HG03439 (cell line): Measurements from ENCODE around the gene NCF1.
A peak's percentile ranks its signal among the peaks of the same experiment; 100 is the strongest.
"Not testable (repeated sequence)": the region's sequence is repeated elsewhere in the genome, so short reads cannot be mapped to it uniquely, and the experiment has no call there.

ENCODE experiments used
- ATAC-seq: cut with Tn5 transposase; IDR thresholded peaks from one replicate; pipeline ENCODE4 v1.9.1; 2021; ENCODE audit warnings: mild to moderate bottlenecking, moderate library complexity; ENCODE audit not compliant: unreplicated experiment

The NCF1 gene

GRCh38 chr7:74783595-74783994, 9.8 kb downstream of the NCF1 start:
- not testable (repeated sequence) for ATAC-seq

DNA sequence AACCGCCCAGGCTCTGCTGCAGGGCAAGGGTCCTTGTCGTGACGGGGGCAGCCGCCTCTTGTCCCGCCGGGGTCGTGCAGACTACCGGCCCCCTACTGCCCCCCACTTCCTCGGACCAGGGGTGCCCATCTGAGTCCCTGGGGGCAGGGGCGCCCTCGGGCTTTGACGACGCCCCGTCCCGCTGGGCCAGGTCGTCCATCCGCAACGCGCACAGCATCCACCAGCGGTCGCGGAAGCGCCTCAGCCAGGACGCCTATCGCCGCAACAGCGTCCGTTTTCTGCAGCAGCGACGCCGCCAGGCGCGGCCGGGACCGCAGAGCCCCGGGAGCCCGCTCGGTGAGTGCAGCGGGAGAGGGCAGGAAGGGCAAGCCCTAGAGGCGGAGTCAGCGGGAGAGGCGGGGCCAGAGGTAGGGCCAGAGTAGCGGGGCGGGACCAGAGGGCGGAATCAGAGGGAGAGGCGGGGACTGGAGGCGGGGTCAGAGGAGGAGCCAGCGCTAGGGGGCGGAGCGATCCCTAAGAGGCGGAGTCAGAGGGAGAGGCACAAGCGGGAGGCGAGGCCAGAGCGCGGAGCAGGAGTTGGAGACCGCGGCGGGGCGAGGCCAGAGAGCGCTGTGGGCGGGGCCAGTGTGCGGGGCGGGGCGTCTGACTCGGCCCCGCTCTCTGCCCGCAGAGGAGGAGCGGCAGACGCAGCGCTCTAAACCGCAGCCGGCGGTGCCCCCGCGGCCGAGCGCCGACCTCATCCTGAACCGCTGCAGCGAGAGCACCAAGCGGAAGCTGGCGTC, 14.7 kb downstream of the NCF1 start:
- ATAC-seq = peak; percentile 88

- not testable (repeated sequence) for ATAC-seq
Measured at GRCh38 chr7:74789200-74789736, 15.5 kb downstream of the NCF1 start.

- ATAC-seq = not testable (repeated sequence)
Measured at GRCh38 chr7:74797848-74798622, 24.2 kb downstream of the NCF1 start.

- not testable (repeated sequence) for ATAC-seq
Measured at GRCh38 chr7:74798644-74799043, 24.8 kb downstream of the NCF1 start.

- not testable (repeated sequence) for ATAC-seq
Measured at GRCh38 chr7:74815882-74816281, 42.1 kb downstream of the NCF1 start.

DNA sequence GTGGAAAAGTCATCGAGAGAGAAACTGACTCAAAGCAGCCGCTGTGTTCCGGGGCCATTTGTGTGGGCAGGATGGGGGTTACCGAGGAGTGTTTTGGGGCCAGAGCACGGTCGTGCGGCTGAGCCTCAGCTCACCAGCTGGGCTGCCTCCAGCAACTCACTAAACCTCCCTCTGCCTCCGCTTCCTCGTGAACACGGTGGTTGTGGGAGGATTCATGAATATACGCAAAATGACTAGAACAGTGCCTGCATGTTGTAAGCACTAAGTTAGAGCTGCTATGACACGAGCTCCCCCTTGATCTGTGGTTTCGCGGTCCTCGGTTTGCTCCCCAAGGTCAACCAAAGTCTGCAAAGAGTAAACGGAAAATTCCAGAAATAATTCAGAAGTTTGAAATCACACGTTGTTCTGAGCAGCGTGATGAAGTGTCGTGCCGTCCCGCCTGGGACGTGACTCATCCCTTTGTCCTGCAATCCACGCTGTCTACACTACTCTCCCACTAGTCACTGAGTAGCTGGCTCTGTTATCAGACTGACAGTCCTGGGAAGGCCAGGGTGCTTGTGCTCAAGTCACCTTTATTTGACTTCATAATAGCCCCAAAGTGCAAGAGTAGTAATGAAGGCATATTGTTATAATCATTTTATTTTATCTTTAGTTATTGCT, 46.5 kb downstream of the NCF1 start:
- ATAC-seq = peak; percentile 84

- not testable (repeated sequence) for ATAC-seq
Measured at GRCh38 chr7:74821259-74821658, 47.4 kb downstream of the NCF1 start.

DNA sequence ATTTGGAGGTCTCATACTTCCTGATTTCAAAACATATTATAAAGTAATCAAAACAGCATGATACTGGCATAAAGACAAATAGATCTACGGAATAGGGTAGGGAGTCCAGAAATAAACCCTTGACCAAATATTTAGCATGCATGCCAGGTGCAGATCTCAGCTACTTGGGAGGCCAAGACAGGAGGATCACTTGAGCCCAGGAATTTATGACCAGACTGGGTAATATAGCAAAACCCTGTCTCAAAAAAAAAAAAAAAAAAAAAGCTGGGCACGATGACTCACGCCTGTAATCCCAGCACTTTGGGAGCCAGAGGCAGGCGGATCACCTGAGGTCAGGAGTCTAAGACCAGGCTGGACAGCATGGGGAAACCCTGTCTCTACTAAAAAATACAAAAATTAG, 56.1 kb downstream of the NCF1 start:
- ATAC-seq = not testable (repeated sequence)

DNA sequence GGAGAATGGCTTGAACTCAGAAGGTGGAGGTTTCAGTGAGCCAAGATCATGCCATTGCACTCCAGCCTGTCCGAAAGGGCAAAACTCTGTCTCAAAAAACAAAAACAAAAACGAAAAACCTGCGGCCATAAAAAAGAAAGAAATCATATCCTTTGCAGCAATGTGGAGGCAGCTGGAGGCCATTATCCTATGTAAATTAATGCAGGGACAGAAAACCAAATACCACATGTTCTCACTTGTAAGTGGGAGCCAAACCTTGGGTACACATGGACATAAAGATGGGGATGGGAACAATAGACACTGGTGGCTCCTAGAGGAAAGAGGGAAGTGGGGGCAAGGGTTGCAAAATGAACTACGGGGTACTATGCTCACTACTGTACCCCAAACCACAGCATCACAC, 56.6 kb downstream of the NCF1 start:
- ATAC-seq = not testable (repeated sequence)
